Keratinocyte (primary cell): ENCODE measurements around the gene ASAP3. TPM values are rescaled to one million over a fixed set of nuclear protein-coding genes. Genes with fewer than 3 reads are reported as not detected.

Experiments used
- DNase-seq: peaks from one replicate; pipeline ENCODE4 v3.0.0-alpha.2; 2011; ENCODE audit warnings: low read depth, missing footprints, low spot score
- FAIRE-seq: peaks from 2 replicates; lab custom pipeline; 2011; peaks lifted over from hg19 to GRCh38; lab: Jason Lieb, UNC
- H2AFZ ChIP-seq: 2 replicates; pipeline ENCODE4 v1.6.0; 2012; ENCODE audit warnings: low read length, control low read depth, inconsistent platforms; ENCODE audit not compliant: control insufficient read depth
- H3K27ac ChIP-seq: 2 replicates; pipeline ENCODE4 v1.5.1; 2011; ENCODE audit warnings: low read length; ENCODE audit not compliant: control insufficient read depth, insufficient read depth
- H3K27me3 ChIP-seq: 3 replicates; pipeline ENCODE4 v1.6.0; 2011; ENCODE audit warnings: low read length; ENCODE audit not compliant: control insufficient read depth, insufficient read depth; ENCODE audit errors: extremely low read depth
- H3K36me3 ChIP-seq, 2 experiments: 2 replicates in 1 of 2; 3 replicates in 1 of 2; pipeline ENCODE4 v1.5.1; 2011; ENCODE audit warnings: low read length in 2 of 2, mild to moderate bottlenecking in 1 of 2; ENCODE audit not compliant: control insufficient read depth in 2 of 2, insufficient read depth in 2 of 2; ENCODE audit errors: extremely low read depth in 1 of 2
- H3K4me1 ChIP-seq: 3 replicates; pipeline ENCODE4 v1.5.1; 2011; ENCODE audit warnings: low read length; ENCODE audit not compliant: control insufficient read depth, insufficient read depth; ENCODE audit errors: extremely low read depth
- H3K4me2 ChIP-seq: 3 replicates; pipeline ENCODE4 v1.6.0; 2011; ENCODE audit warnings: low read depth, low read length; ENCODE audit not compliant: control insufficient read depth, insufficient read depth; ENCODE audit errors: extremely low read depth
- H3K4me3 ChIP-seq, 3 experiments: fragments of 200-600 bp in 1 of 3; sonication (generic) in 1 of 3; 2 replicates in 2 of 3; 3 replicates in 1 of 3; pipeline ENCODE4 v1.5.1; 2011 to 2016; ENCODE audit warnings: low read length in 3 of 3, mild to moderate bottlenecking in 3 of 3, control low read depth in 2 of 3, inconsistent platforms in 1 of 3, low read depth in 1 of 3, mixed read lengths in 1 of 3, mixed run types in 1 of 3, moderate library complexity in 1 of 3; ENCODE audit not compliant: control insufficient read depth in 2 of 3, insufficient read depth in 2 of 3; ENCODE audit errors: extremely low read depth in 1 of 3
- H3K79me2 ChIP-seq: 2 replicates; pipeline ENCODE4 v1.6.0; 2012; ENCODE audit warnings: low read length; ENCODE audit not compliant: control insufficient read depth, insufficient read depth
- H3K9ac ChIP-seq: 3 replicates; pipeline ENCODE4 v1.6.0; 2011; ENCODE audit warnings: low read length; ENCODE audit not compliant: control insufficient read depth, insufficient read depth; ENCODE audit errors: extremely low read depth
- H3K9me1 ChIP-seq: 3 replicates; pipeline ENCODE4 v1.6.0; 2011; ENCODE audit warnings: low read length; ENCODE audit not compliant: control insufficient read depth, insufficient read depth; ENCODE audit errors: extremely low read depth
- H3K9me3 ChIP-seq: 2 replicates; pipeline ENCODE4 v1.5.1; 2012; ENCODE audit warnings: low read depth, low read length; ENCODE audit not compliant: control insufficient read depth
- H4K20me1 ChIP-seq: 3 replicates; pipeline ENCODE4 v1.6.0; 2011; ENCODE audit warnings: low read length; ENCODE audit not compliant: control insufficient read depth, insufficient read depth; ENCODE audit errors: extremely low read depth
- CTCF ChIP-seq, 3 experiments: IDR thresholded peaks in 1 of 3; conservative IDR thresholded peaks in 1 of 3; optimal IDR thresholded peaks in 1 of 3; 2 replicates in 2 of 3; 3 replicates in 1 of 3; pipeline versions ENCODE3 to v1.5.1; 2011; ENCODE audit warnings: low read length in 3 of 3, mild to moderate bottlenecking in 3 of 3, moderate library complexity in 2 of 3, control low read depth in 1 of 3, inconsistent platforms in 1 of 3; ENCODE audit not compliant: insufficient read depth in 2 of 3; ENCODE audit errors: extremely low read depth in 1 of 3
- EZH2 ChIP-seq: IDR thresholded peaks from one replicate; pipeline ENCODE4 v1.6.1; 2012; ENCODE audit warnings: inconsistent platforms, mild to moderate bottlenecking, low read length, moderate library complexity
- dilution Hi-C: fragments of 300-500 bp; cut with MboI; formaldehyde crosslinking; loops from one replicate; pipeline ENCODE4 v1.7.0; 2020; ENCODE audit warnings: low sequenced_read_pairs; ENCODE audit not compliant: extremely low pct_ligation_motif_present
- polyA plus RNA-seq, 5 experiments: library from polyadenylated mRNA; depleted of rRNA in 3 of 5; stranded (reverse) in 3 of 5; stranded (forward) in 1 of 5; unstranded in 1 of 5; fragments of >200 nt; gene quantifications; 1 replicate in 1 of 5; 2 replicates in 3 of 5; 3 replicates in 1 of 5; pipeline versions ENCODE4 v1.2.1 to v1.2.3, GENCODE V29; 2011 to 2012; ENCODE audit warnings: missing spikeins in 2 of 5, low read depth in 1 of 5, low replicate concordance in 1 of 5

Gene ASAP3
- polyA plus RNA-seq, 1 donor (not counting 4 experiments of a cell fraction or from before 2014, with no cell fraction given) = 11.4 TPM

- H3K4me2 ChIP-seq = no peak overlapping the region
- H3K9me1 ChIP-seq = no peaks in the 10 kb centered on the region
- H4K20me1 ChIP-seq = no peaks in the 10 kb centered on the region
- no peak overlapping the region for H3K4me3 ChIP-seq
- no peak overlapping the region for H2AFZ ChIP-seq
- no peak overlapping the region for H3K27ac ChIP-seq
- no peaks in the 10 kb centered on the region for H3K27me3 ChIP-seq
- FAIRE-seq (no peak), DNase-seq (no peak)
- TF ChIP-seq EZH2 = no peak
- TF ChIP-seq CTCF (optimal IDR thresholded peaks at IDR 0.05 in 1 of 3, IDR thresholded peaks at IDR 0.05 in 1 of 3, conservative IDR thresholded peaks at IDR 0.05 in 1 of 3; ENCODE audit: extremely low read depth in 1 of 3, insufficient read depth in 2 of 3, low read length in 3 of 3) = no peak
- no peaks in the 10 kb centered on the region for H3K9me3 ChIP-seq
- no peak overlapping the region for H3K9ac ChIP-seq
- peaks cover 4% of the 10 kb centered on the region for H3K4me1 ChIP-seq
- H3K79me2 ChIP-seq = no peaks in the 10 kb centered on the region
- dilution Hi-C loops = no loop called here
- H3K36me3 ChIP-seq = peaks cover 0 to 8% of the 10 kb centered on the region in 2 experiments
These were observed 39.9 kb downstream of the ASAP3 start for GRCh38 chr1:23444104-23444533.

GRCh38 chr1:23442751-23443150 is 41.2 kb downstream of the ASAP3 start:
- dilution Hi-C loops = no loop called here
- Histone ChIP-seq H3K4me3 (no peak overlapping the region), H4K20me1 (no peaks in the 10 kb centered on the region), H3K36me3 (peaks cover 0 to 10% of the 10 kb centered on the region in 2 experiments), H3K9ac (no peak overlapping the region), H3K4me1 (no peaks in the 10 kb centered on the region), H3K79me2 (no peaks in the 10 kb centered on the region), H3K9me3 (no peaks in the 10 kb centered on the region), H2AFZ (no peak overlapping the region), H3K27me3 (no peaks in the 10 kb centered on the region), H3K9me1 (no peaks in the 10 kb centered on the region), H3K4me2 (no peak overlapping the region), H3K27ac (no peak overlapping the region)
- TF ChIP-seq CTCF (optimal IDR thresholded peaks at IDR 0.05 in 1 of 3, IDR thresholded peaks at IDR 0.05 in 1 of 3, conservative IDR thresholded peaks at IDR 0.05 in 1 of 3; ENCODE audit: extremely low read depth in 1 of 3, insufficient read depth in 2 of 3, low read length in 3 of 3) = no peak
- FAIRE-seq (no peak), DNase-seq (no peak)
